GM19043 (cell line): Measurements from ENCODE around the gene CFAP92.
"Not testable (repeated sequence)": the region's sequence is repeated elsewhere in the genome, so short reads cannot be mapped to it uniquely, and the experiment has no call there.

ENCODE experiments used
- ATAC-seq: cut with Tn5 transposase; IDR thresholded peaks from one replicate; pipeline ENCODE4 v1.9.1; 2021; ENCODE audit warnings: low read depth; ENCODE audit not compliant: unreplicated experiment

CFAP92 gene

GRCh38 chr3:128873244-128874022 is 120.4 kb downstream of the CFAP92 start:
- no peak for ATAC-seq

GRCh38 chr3:128872744-128873143 is 121.1 kb downstream of the CFAP92 start:
- ATAC-seq: no peak

GRCh38 chr3:128872282-128872681 is 121.6 kb downstream of the CFAP92 start:
- no peak for ATAC-seq

- no peak for ATAC-seq
These were observed 123.5 kb downstream of the CFAP92 start for GRCh38 chr3:128870347-128870746.

- no peak for ATAC-seq
These were observed 126.4 kb downstream of the CFAP92 start for GRCh38 chr3:128867200-128868125.

- ATAC-seq: not testable (repeated sequence)
These were observed 128.7 kb downstream of the CFAP92 start for GRCh38 chr3:128864849-128865804.

GRCh38 chr3:128864351-128864811 is 129.5 kb downstream of the CFAP92 start:
- ATAC-seq: no peak

- no peak for ATAC-seq
These were observed 130.3 kb downstream of the CFAP92 start for GRCh38 chr3:128863560-128863959.

- no peak for ATAC-seq
These were observed 132.4 kb downstream of the CFAP92 start for GRCh38 chr3:128861491-128861890.
